ENCODE results near the gene PQBP1. TPM values are rescaled to one million over a fixed set of nuclear protein-coding genes. Genes with fewer than 3 reads are reported as not detected.

The PQBP1 gene
- polyA plus RNA-seq, 1 donor (not counting 4 experiments of a cell fraction or from before 2014, with no cell fraction given): 79.0 TPM

DNA sequence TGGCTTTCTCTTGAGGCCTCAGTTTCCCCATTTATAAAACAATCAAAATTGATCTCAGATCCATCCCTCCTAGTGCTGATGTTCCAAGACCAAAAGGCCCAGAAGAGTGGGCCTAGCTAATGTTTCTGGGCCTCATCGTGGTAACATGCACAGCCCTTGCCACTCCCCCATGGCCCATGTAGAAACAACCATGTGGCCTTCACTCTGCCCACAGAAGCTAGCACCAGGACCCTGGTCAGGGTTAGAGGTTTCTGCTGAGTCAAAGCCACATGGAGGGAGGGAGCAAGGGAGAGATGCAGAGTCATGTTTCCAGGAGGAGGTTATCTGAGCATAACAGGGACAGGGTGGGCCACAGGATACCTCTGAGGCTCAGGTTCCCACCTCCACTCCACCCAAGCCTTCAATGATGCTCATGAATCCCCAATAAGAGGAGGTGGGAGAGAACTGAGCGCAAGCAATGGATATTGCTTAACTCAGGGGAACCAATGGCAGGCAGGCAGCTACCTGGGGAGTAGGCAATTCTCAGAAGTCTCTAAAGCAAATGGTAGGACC is 42.8 kb downstream of the PQBP1 start:
- no peaks in the 10 kb centered on the region for H4K20me1 ChIP-seq (ENCODE audit: control insufficient read depth, extremely low read depth, insufficient read depth, low read length)
- H3K9me3 ChIP-seq (ENCODE audit: control insufficient read depth, low read depth, low read length): no peaks in the 10 kb centered on the region
- no peak for FAIRE-seq
- no peaks in the 10 kb centered on the region for H3K4me1 ChIP-seq (ENCODE audit: control insufficient read depth, extremely low read depth, insufficient read depth, low read length)
- no peak overlapping the region for H2AFZ ChIP-seq (ENCODE audit: control insufficient read depth, low read length)
- no peak for DNase-seq (ENCODE audit: low read depth, low spot score)
- peaks cover 2 to 6% of the 10 kb centered on the region in 2 experiments for H3K36me3 ChIP-seq (ENCODE audit: control insufficient read depth in 2 of 2, extremely low read depth in 1 of 2, insufficient read depth in 2 of 2, low read length in 2 of 2)
- H3K9me1 ChIP-seq (ENCODE audit: control insufficient read depth, extremely low read depth, insufficient read depth, low read length): no peaks in the 10 kb centered on the region
- no peak overlapping the region for H3K4me3 ChIP-seq (ENCODE audit: control insufficient read depth in 2 of 3, extremely low read depth in 1 of 3, insufficient read depth in 2 of 3, low read depth in 1 of 3, low read length in 3 of 3)
- peaks cover 35% of the 10 kb centered on the region for H3K79me2 ChIP-seq (ENCODE audit: control insufficient read depth, insufficient read depth, low read length)
- no peak overlapping the region for H3K27ac ChIP-seq (ENCODE audit: control insufficient read depth, insufficient read depth, low read length)
- H3K9ac ChIP-seq (ENCODE audit: control insufficient read depth, extremely low read depth, insufficient read depth, low read length): no peak overlapping the region
- no peak overlapping the region for H3K4me2 ChIP-seq (ENCODE audit: control insufficient read depth, extremely low read depth, insufficient read depth, low read depth, low read length)
- no peaks in the 10 kb centered on the region for H3K27me3 ChIP-seq (ENCODE audit: control insufficient read depth, extremely low read depth, insufficient read depth, low read length)
- dilution Hi-C loops (cut with MboI; ENCODE audit: extremely low pct_ligation_motif_present, low sequenced_read_pairs): no loop called here
- TF ChIP-seq, protein P1, sequence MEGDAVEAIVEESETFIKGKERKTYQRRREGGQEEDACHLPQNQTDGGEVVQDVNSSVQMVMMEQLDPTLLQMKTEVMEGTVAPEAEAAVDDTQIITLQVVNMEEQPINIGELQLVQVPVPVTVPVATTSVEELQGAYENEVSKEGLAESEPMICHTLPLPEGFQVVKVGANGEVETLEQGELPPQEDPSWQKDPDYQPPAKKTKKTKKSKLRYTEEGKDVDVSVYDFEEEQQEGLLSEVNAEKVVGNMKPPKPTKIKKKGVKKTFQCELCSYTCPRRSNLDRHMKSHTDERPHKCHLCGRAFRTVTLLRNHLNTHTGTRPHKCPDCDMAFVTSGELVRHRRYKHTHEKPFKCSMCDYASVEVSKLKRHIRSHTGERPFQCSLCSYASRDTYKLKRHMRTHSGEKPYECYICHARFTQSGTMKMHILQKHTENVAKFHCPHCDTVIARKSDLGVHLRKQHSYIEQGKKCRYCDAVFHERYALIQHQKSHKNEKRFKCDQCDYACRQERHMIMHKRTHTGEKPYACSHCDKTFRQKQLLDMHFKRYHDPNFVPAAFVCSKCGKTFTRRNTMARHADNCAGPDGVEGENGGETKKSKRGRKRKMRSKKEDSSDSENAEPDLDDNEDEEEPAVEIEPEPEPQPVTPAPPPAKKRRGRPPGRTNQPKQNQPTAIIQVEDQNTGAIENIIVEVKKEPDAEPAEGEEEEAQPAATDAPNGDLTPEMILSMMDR (optimal IDR thresholded peaks at IDR 0.05 in 1 of 3, IDR thresholded peaks at IDR 0.05 in 1 of 3, conservative IDR thresholded peaks at IDR 0.05 in 1 of 3; ENCODE audit: extremely low read depth in 1 of 3, insufficient read depth in 2 of 3, low read length in 3 of 3): no peak
- no peak for TF ChIP-seq EZH2 (IDR thresholded peaks at IDR 0.05; ENCODE audit: low read length)

DNA sequence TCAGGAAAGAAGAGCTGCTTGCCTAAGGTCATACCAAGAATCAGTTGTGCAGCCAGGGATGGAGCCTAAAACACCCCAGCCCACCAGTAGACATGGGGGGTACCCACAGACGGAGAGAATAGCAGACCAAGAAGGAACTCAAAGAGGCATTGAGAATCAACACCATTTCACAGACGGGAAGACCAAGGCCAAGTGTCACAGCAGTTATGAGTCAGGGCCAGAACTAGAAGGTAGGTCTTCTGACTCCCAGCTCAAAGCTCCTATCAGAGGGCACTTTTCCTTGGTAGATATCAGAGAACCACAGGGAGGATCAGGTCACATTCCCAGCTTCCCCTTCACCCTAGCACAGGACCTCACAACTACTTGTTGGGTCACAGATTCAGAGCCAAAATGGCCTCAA is 45.2 kb downstream of the PQBP1 start:
- FAIRE-seq (no peak), DNase-seq (ENCODE audit: low read depth, low spot score) (no peak)
- no peak for TF ChIP-seq EZH2 (IDR thresholded peaks at IDR 0.05; ENCODE audit: low read length)
- no peaks in the 10 kb centered on the region for H3K9me1 ChIP-seq (ENCODE audit: control insufficient read depth, extremely low read depth, insufficient read depth, low read length)
- dilution Hi-C loops (cut with MboI; ENCODE audit: extremely low pct_ligation_motif_present, low sequenced_read_pairs): no loop called here
- peaks cover 4 to 6% of the 10 kb centered on the region in 2 experiments for H3K36me3 ChIP-seq (ENCODE audit: control insufficient read depth in 2 of 2, extremely low read depth in 1 of 2, insufficient read depth in 2 of 2, low read length in 2 of 2)
- H4K20me1 ChIP-seq (ENCODE audit: control insufficient read depth, extremely low read depth, insufficient read depth, low read length): no peaks in the 10 kb centered on the region
- no peaks in the 10 kb centered on the region for H3K27me3 ChIP-seq (ENCODE audit: control insufficient read depth, extremely low read depth, insufficient read depth, low read length)
- H3K9me3 ChIP-seq (ENCODE audit: control insufficient read depth, low read depth, low read length): no peaks in the 10 kb centered on the region
- H3K27ac ChIP-seq (ENCODE audit: control insufficient read depth, insufficient read depth, low read length): no peak overlapping the region
- H3K4me2 ChIP-seq (ENCODE audit: control insufficient read depth, extremely low read depth, insufficient read depth, low read depth, low read length): no peak overlapping the region
- no peaks in the 10 kb centered on the region for H3K4me1 ChIP-seq (ENCODE audit: control insufficient read depth, extremely low read depth, insufficient read depth, low read length)
- H3K4me3 ChIP-seq (ENCODE audit: control insufficient read depth in 2 of 3, extremely low read depth in 1 of 3, insufficient read depth in 2 of 3, low read depth in 1 of 3, low read length in 3 of 3): no peak overlapping the region
- H2AFZ ChIP-seq (ENCODE audit: control insufficient read depth, low read length): no peak overlapping the region
- peaks cover 43% of the 10 kb centered on the region for H3K79me2 ChIP-seq (ENCODE audit: control insufficient read depth, insufficient read depth, low read length)
- no peak overlapping the region for H3K9ac ChIP-seq (ENCODE audit: control insufficient read depth, extremely low read depth, insufficient read depth, low read length)

Measured in keratinocyte (primary cell).